Small intestine (tissue), 7 donors: ENCODE data around the gene CHMP4A. TPM values are rescaled to one million over a fixed set of nuclear protein-coding genes. Genes with fewer than 3 reads are reported as not detected.
A peak's percentile ranks its signal among the peaks of the same experiment; 100 is the strongest.

ENCODE experiments used
- DNase-seq, 2 donors: peaks; one replicate each; pipeline versions ENCODE4 v3.0.0 to v3.0.0-alpha.2; 2013
- FAIRE-seq: peaks from 2 replicates; lab custom pipeline; 2012; peaks lifted over from hg19 to GRCh38; lab: Jason Lieb, UNC
- H3K27ac ChIP-seq, 3 donors: one replicate each; pipeline ENCODE4 v1.5.1; 2013; ENCODE audit warnings: low read length in 2 of 3, mild to moderate bottlenecking in 2 of 3, control low read depth in 1 of 3, inconsistent platforms in 1 of 3, low read depth in 1 of 3, moderate library complexity in 1 of 3
- H3K27me3 ChIP-seq, 3 donors: one replicate each; pipeline ENCODE4 v1.6.1; 2013; ENCODE audit warnings: low read length in 3 of 3, inconsistent platforms in 1 of 3; ENCODE audit not compliant: control insufficient read depth in 3 of 3, insufficient read depth in 3 of 3
- H3K36me3 ChIP-seq, 3 donors: one replicate each; pipeline ENCODE4 v1.6.1; 2013; ENCODE audit warnings: low read length in 3 of 3, inconsistent platforms in 1 of 3, low read depth in 1 of 3, mild to moderate bottlenecking in 1 of 3, moderate library complexity in 1 of 3; ENCODE audit not compliant: control insufficient read depth in 3 of 3, insufficient read depth in 2 of 3
- H3K4me1 ChIP-seq, 3 donors: one replicate each; pipeline ENCODE4 v1.6.1; 2013; ENCODE audit warnings: low read length in 2 of 3, inconsistent platforms in 1 of 3, low read depth in 1 of 3, mild to moderate bottlenecking in 1 of 3, moderate library complexity in 1 of 3; ENCODE audit not compliant: control insufficient read depth in 3 of 3, insufficient read depth in 2 of 3
- H3K4me3 ChIP-seq, 3 donors: one replicate each; pipeline ENCODE4 v1.5.1; 2013; ENCODE audit warnings: low read length in 3 of 3, control low read depth in 1 of 3, inconsistent platforms in 1 of 3, low read depth in 1 of 3, mild to moderate bottlenecking in 1 of 3, moderate library complexity in 1 of 3
- H3K9me3 ChIP-seq, 2 donors: one replicate each; pipeline ENCODE4 v1.6.1; 2013; ENCODE audit warnings: low read depth in 1 of 2, low read length in 1 of 2; ENCODE audit not compliant: control insufficient read depth in 2 of 2, insufficient read depth in 1 of 2
- WGBS, 3 donors: extraction: QIAGEN DNeasy Blood & Tissue Kit; methylation state at CpG; one replicate each; pipeline ENCODE4 v1.1.7; 2013; 5-methylcytosine and 5-hydroxymethylcytosine counted together
- polyA plus RNA-seq, 4 donors: library from polyadenylated mRNA; stranded (reverse) in 3 of 4; unstranded in 1 of 4; fragments of 200-250 nt in 3 of 4; fragments of 120-200 nt in 1 of 4; gene quantifications; one replicate each; pipeline versions ENCODE4 v1.2.1 to v1.2.3, GENCODE V29; 2013
- donor health status: healthy with polysubstance abuse.
- donor health status: control.
- donor health status: control.
- donor health status: Bipolar disorder and iron deficiency.
- donor health status: healthy.

The CHMP4A gene
- polyA plus RNA-seq, 4 donors, result 70.0 to 121 (median 94.9) TPM

GRCh38 chr14:24167469-24168114, 45.7 kb downstream of the CHMP4A start:
- no peak overlapping the region for H3K4me3 ChIP-seq
- FAIRE-seq (no peak), DNase-seq (no peak)
- 85 to 93% (median 86%) methylated on average over 3 of the region's 3 CpGs for WGBS, 3 donors
- peaks cover 0 to 10% (median 6%) of the 10 kb centered on the region in 3 donors for H3K4me1 ChIP-seq
- H3K9me3 ChIP-seq, result no peaks in the 10 kb centered on the region
- H3K27me3 ChIP-seq, result no peaks in the 10 kb centered on the region
- H3K36me3 ChIP-seq, result peaks cover 17 to 60% (median 23%) of the 10 kb centered on the region in 3 donors
- H3K27ac ChIP-seq, result no peak overlapping the region

GRCh38 chr14:24165785-24166184, 47.5 kb downstream of the CHMP4A start:
- no peak for DNase-seq
- no peak for FAIRE-seq
- H3K36me3 ChIP-seq, result peaks cover 17 to 66% (median 23%) of the 10 kb centered on the region in 3 donors

GRCh38 chr14:24164518-24164991, 48.7 kb downstream of the CHMP4A start:
- Histone ChIP-seq H3K4me3 (no peak overlapping the region), H3K27ac (no peak overlapping the region), H3K9me3 (no peaks in the 10 kb centered on the region), H3K4me1 (peaks cover 0 to 15% (median 6%) of the 10 kb centered on the region in 3 donors), H3K36me3 (peaks cover 17 to 76% (median 25%) of the 10 kb centered on the region in 3 donors), H3K27me3 (no peaks in the 10 kb centered on the region)
- FAIRE-seq (no peak), DNase-seq (no peak)
- WGBS, 3 donors, result 80 to 89% (median 86%) methylated on average over 14 of the region's 14 CpGs

More at GRCh38 chr14:24165785-24166184, 47.5 kb downstream of the CHMP4A start:
- H3K27ac ChIP-seq, result no peak overlapping the region
- H3K27me3 ChIP-seq, result no peaks in the 10 kb centered on the region
- peaks cover 0 to 8% (median 6%) of the 10 kb centered on the region in 3 donors for H3K4me1 ChIP-seq
- 92 to 96% (median 94%) methylated on average over 5 of the region's 5 CpGs for WGBS, 3 donors
- H3K4me3 ChIP-seq, result no peak overlapping the region
- H3K9me3 ChIP-seq, result no peaks in the 10 kb centered on the region

- Histone ChIP-seq H3K27me3 (no peaks in the 10 kb centered on the region), H3K27ac (peak overlapping the region in 2 of 3 donors; percentile 97 to 99), H3K9me3 (no peaks in the 10 kb centered on the region), H3K36me3 (peaks cover 19 to 79% (median 33%) of the 10 kb centered on the region in 3 donors), H3K4me3 (peak overlapping the region; percentile 67 to 86 (median 74)), H3K4me1 (peaks cover 0 to 15% (median 6%) of the 10 kb centered on the region in 3 donors)
- no peak for FAIRE-seq
- DNase-seq, result no peak
- 21 to 27% (median 23%) methylated on average over 8 of the region's 8 CpGs for WGBS, 3 donors
These were observed 51.2 kb downstream of the CHMP4A start for GRCh38 chr14:24162093-24162492.

- FAIRE-seq (no peak), DNase-seq (peak; percentile 96 to 99)
- Histone ChIP-seq H3K9me3 (no peaks in the 10 kb centered on the region), H3K27me3 (no peaks in the 10 kb centered on the region), H3K36me3 (peaks cover 18 to 78% (median 33%) of the 10 kb centered on the region in 3 donors), H3K4me1 (peaks cover 0 to 15% (median 6%) of the 10 kb centered on the region in 3 donors), H3K27ac (peak within 1 kb of the TSS; percentile 87 to 99 (median 97)), H3K4me3 (peak within 1 kb of the TSS; percentile 67 to 86 (median 74))
- 0 to 1% (median 0%) methylated on average over 12 of the region's 12 CpGs for WGBS, 3 donors
These were observed 52.2 kb downstream of the CHMP4A start, which contains the start of gene IRF9 for GRCh38 chr14:24160850-24161804. TSS of gene IRF9 (plus strand) at chr14:24161265. CDS start at chr14:24162145, 880 bp downstream.

- Histone ChIP-seq H3K27ac (peak overlapping the region; percentile 39 to 99 (median 97)), H3K4me1 (peaks cover 0 to 15% (median 6%) of the 10 kb centered on the region in 3 donors), H3K27me3 (no peaks in the 10 kb centered on the region), H3K36me3 (peaks cover 16 to 76% (median 29%) of the 10 kb centered on the region in 3 donors), H3K4me3 (no peak overlapping the region), H3K9me3 (no peaks in the 10 kb centered on the region)
- DNase-seq (no peak), FAIRE-seq (no peak)
- 93 to 98% (median 95%) methylated on average over 4 of the region's 4 CpGs for WGBS, 3 donors
These were observed 52.8 kb downstream of the CHMP4A start for GRCh38 chr14:24160499-24160849.

GRCh38 chr14:24159777-24160498, 53.4 kb downstream of the CHMP4A start:
- DNase-seq, result no peak
- FAIRE-seq, result no peak
- H3K36me3 ChIP-seq, result peaks cover 20 to 76% (median 32%) of the 10 kb centered on the region in 3 donors
- H3K4me1 ChIP-seq, result peaks cover 0 to 15% (median 6%) of the 10 kb centered on the region in 3 donors
- peak overlapping the region; percentile 39 to 99 (median 97) for H3K27ac ChIP-seq
- 82 to 91% (median 86%) methylated on average over 11 of the region's 11 CpGs for WGBS, 3 donors
- no peaks in the 10 kb centered on the region for H3K9me3 ChIP-seq
- H3K27me3 ChIP-seq, result no peaks in the 10 kb centered on the region
- H3K4me3 ChIP-seq, result no peak overlapping the region
